PC-3 (cell line): ENCODE results near the gene LRRC51. TPM values are rescaled to one million over a fixed set of nuclear protein-coding genes. Genes with fewer than 3 reads are reported as not detected.

Experiments used
- ATAC-seq: fragments of 200-7000 bp; cut with Tn5 transposase; 2 replicates; pipeline ENCODE4 v1.9.1; 2020; ENCODE audit warnings: mild to moderate bottlenecking, moderate library complexity
- BruUV-seq: library from RNA; stranded (reverse); fragments of 400-500 nt; replicated peaks from 2 replicates; lab custom pipeline; 2021; lab: Mats Ljungman, UMichigan
- CTCF ChIA-PET: fragments of 300-600 bp; sonication (Branson Sonifier 250); formaldehyde crosslinking; loops from one replicate; lab custom pipeline; 2022; ENCODE audit warnings: antibody characterized with exemption; lab: Charles Lee
- POLR2A ChIA-PET: fragments of 300-600 bp; sonication (Branson Sonifier 250); formaldehyde crosslinking; loops from one replicate; lab custom pipeline; 2022; ENCODE audit warnings: antibody characterized with exemption; ENCODE audit not compliant: unreplicated experiment; lab: Charles Lee
- DNase-seq: peaks from one replicate; pipeline ENCODE4 v3.0.0-alpha.2; 2015
- H2AFZ ChIP-seq: fragments of 300-600 bp; sonication (generic); 2 replicates; pipeline ENCODE4 v1.6.0; 2016; ENCODE audit warnings: antibody characterized with exemption, low read length
- H3F3A ChIP-seq: fragments of 300-600 bp; sonication (generic); one replicate; pipeline ENCODE4 v1.6.0; 2017; ENCODE audit warnings: antibody characterized with exemption, low read length, control low read depth, mild to moderate bottlenecking; ENCODE audit not compliant: unreplicated experiment
- H3K27ac ChIP-seq: fragments of 300-600 bp; sonication (generic); 2 replicates; pipeline ENCODE4 v1.5.1; 2016; ENCODE audit warnings: mild to moderate bottlenecking, low read length
- H3K27me3 ChIP-seq: fragments of 300-600 bp; sonication (generic); 2 replicates; pipeline ENCODE4 v1.6.1; 2016; ENCODE audit warnings: low read length, mixed read lengths
- H3K36me3 ChIP-seq: fragments of 300-600 bp; sonication (generic); 2 replicates; pipeline ENCODE4 v1.6.1; 2016; ENCODE audit warnings: low read depth, mixed run types, low read length, mixed read lengths
- H3K4me1 ChIP-seq: fragments of 300-600 bp; sonication (generic); 2 replicates; pipeline ENCODE4 v1.5.1; 2016; ENCODE audit warnings: low read length; ENCODE audit not compliant: insufficient read depth
- H3K4me2 ChIP-seq: fragments of 300-600 bp; sonication (generic); 2 replicates; pipeline ENCODE4 v1.6.0; 2016; ENCODE audit warnings: low read length
- H3K4me3 ChIP-seq: fragments of 300-600 bp; sonication (generic); 2 replicates; pipeline ENCODE4 v1.5.1; 2016; ENCODE audit warnings: mild to moderate bottlenecking, low read length, mixed read lengths
- H3K79me2 ChIP-seq: fragments of 300-600 bp; sonication (generic); 2 replicates; pipeline ENCODE4 v1.6.1; 2017; ENCODE audit warnings: low read length, mixed read lengths
- H3K9ac ChIP-seq: fragments of 300-600 bp; sonication (generic); 2 replicates; pipeline ENCODE4 v1.6.0; 2016; ENCODE audit warnings: mild to moderate bottlenecking, low read length
- H3K9me2 ChIP-seq: fragments of 300-600 bp; sonication (generic); replicated peaks from 2 replicates; pipeline ENCODE4 v1.6.1; 2016; ENCODE audit warnings: mixed run types, low read length, mixed read lengths
- H3K9me3 ChIP-seq: fragments of 300-600 bp; sonication (generic); 2 replicates; pipeline ENCODE4 v1.6.1; 2016; ENCODE audit warnings: low read length, mixed read lengths
- H4K20me1 ChIP-seq: fragments of 300-600 bp; sonication (generic); 2 replicates; pipeline ENCODE4 v1.6.1; 2016; ENCODE audit warnings: low read length, mixed read lengths
- CTCF ChIP-seq: fragments of 300-600 bp; sonication (generic); conservative IDR thresholded peaks from 2 replicates; pipeline ENCODE4 v1.5.1; 2017; ENCODE audit warnings: antibody characterized with exemption, low read depth, mild to moderate bottlenecking, low read length
- EZH2 ChIP-seq: fragments of 300-600 bp; sonication (generic); IDR thresholded peaks from one replicate; pipeline ENCODE4 v1.6.1; 2017; ENCODE audit warnings: antibody characterized with exemption, mild to moderate bottlenecking, low read length; ENCODE audit not compliant: unreplicated experiment
- EZH2phosphoT487 ChIP-seq: fragments of 300-600 bp; sonication (generic); IDR thresholded peaks from 2 replicates; pipeline ENCODE4 v1.6.1; 2018; ENCODE audit warnings: mild to moderate bottlenecking, antibody characterized with exemption, low read length, borderline replicate concordance
- intact Hi-C: fragments of 100-400 bp; cut with micrococcal nuclease; formaldehyde crosslinking; loops from 2 replicates; pipeline ENCODE4 v1.9.0; 2023
- microRNA-seq: library from miRNA; unstranded; fragments of <30 nt; microRNA quantifications from one replicate; pipeline ENCODE4 v1.1.0, GENCODE V29; 2020; ENCODE audit not compliant: unreplicated experiment
- total RNA-seq: library from RNA; depleted of rRNA; stranded (reverse); fragments of >200 nt; gene quantifications from 2 replicates; pipeline ENCODE4 v1.2.3, GENCODE V29; 2014; rRNA removed

Gene LRRC51
- total RNA-seq, 1 experiment from 2014 or later: 5.8 TPM

- intact Hi-C loops: loop anchor here (1.0 to 5.0 kb wide), 2 partner anchors 120 to 163 kb away; no protein-coding TSS in a partner anchor
- peak; percentile 67 for DNase-seq
- ATAC-seq: no peak
These were observed 64.3 kb downstream of the LRRC51 start for GRCh38 chr11:72144807-72145565.

More at GRCh38 chr11:72144807-72145565, 64.3 kb downstream of the LRRC51 start:
- H3K4me2 ChIP-seq: no peak overlapping the region
- BruUV-seq: no TSS peak
- no peaks in the 10 kb centered on the region for H3K36me3 ChIP-seq
- H2AFZ ChIP-seq: no peak overlapping the region
- TF ChIP-seq CTCF (no peak), EZH2phosphoT487 (no peak), EZH2 (no peak)
- no peaks in the 10 kb centered on the region for H3K9me3 ChIP-seq
- no peaks in the 10 kb centered on the region for H3K27me3 ChIP-seq
- H3K4me3 ChIP-seq: no peak overlapping the region
- no peaks in the 10 kb centered on the region for H4K20me1 ChIP-seq
- H3K27ac ChIP-seq: no peak overlapping the region
- peaks cover 18% of the 10 kb centered on the region; the same call in 1 of the 2 replicates for H3K4me1 ChIP-seq
- no peaks in the 10 kb centered on the region for H3K9me2 ChIP-seq
- POLR2A ChIA-PET: no interaction called here
- no peak overlapping the region for H3K9ac ChIP-seq
- no peaks in the 10 kb centered on the region for H3F3A ChIP-seq
- CTCF ChIA-PET: interaction anchor here (0.6 to 1.2 kb wide), 3 partner anchors 44 to 286 kb away, joined by 3 read pairs; no protein-coding TSS in a partner anchor
- H3K79me2 ChIP-seq: no peaks in the 10 kb centered on the region

Small RNAs within 50 kb of the gene (microRNA-seq; reads per million reads assigned to microRNA genes)
- not detected for gene MIR3165

Other genes with a start within 250 kb of the LRRC51 start
- not detected in 2 replicates for gene DEFB108B, start 247.7 kb upstream of the LRRC51 start, total RNA-seq
- not detected in 2 replicates for gene DEFB131B, start 202.4 kb upstream of the LRRC51 start, total RNA-seq
- 5.0 and 14.0 TPM in 2 replicates for gene XNDC1N, start 152.3 kb upstream of the LRRC51 start, total RNA-seq
- gene RNF121, start 151.8 kb upstream of the LRRC51 start, total RNA-seq: 37.3 and 40.2 TPM in 2 replicates
- 6.5 and 7.2 TPM in 2 replicates for gene IL18BP, start 81.9 kb upstream of the LRRC51 start, total RNA-seq
- 145 and 202 TPM in 2 replicates for gene NUMA1, start 308 bp upstream of the LRRC51 start, total RNA-seq
- gene LAMTOR1, start 22.4 kb downstream of the LRRC51 start, total RNA-seq: 160 and 169 TPM in 2 replicates
- not detected in 2 replicates for gene TOMT, start 25.1 kb downstream of the LRRC51 start, total RNA-seq
- gene ANAPC15, start 31.8 kb downstream of the LRRC51 start, total RNA-seq: 65.4 and 68.8 TPM in 2 replicates
- gene FOLR3, start 54.9 kb downstream of the LRRC51 start, total RNA-seq: not detected in 2 replicates
- gene FOLR1, start 111.3 kb downstream of the LRRC51 start, total RNA-seq: 0.36 TPM in 1 of 2 replicates, not detected in the other
- not detected in 2 replicates for gene FOLR2, start 135.9 kb downstream of the LRRC51 start, total RNA-seq
- 100 and 121 TPM in 2 replicates for gene INPPL1, start 143.9 kb downstream of the LRRC51 start, total RNA-seq
- gene PHOX2A, start 163.3 kb downstream of the LRRC51 start, total RNA-seq: not detected in 2 replicates